ENCODE measurements around the gene EMILIN2. TPM values are rescaled to one million over a fixed set of nuclear protein-coding genes. Genes with fewer than 3 reads are reported as not detected.

EMILIN2 gene
- total RNA-seq, 1 experiment from 2014 or later: 11.7 TPM

DNA sequence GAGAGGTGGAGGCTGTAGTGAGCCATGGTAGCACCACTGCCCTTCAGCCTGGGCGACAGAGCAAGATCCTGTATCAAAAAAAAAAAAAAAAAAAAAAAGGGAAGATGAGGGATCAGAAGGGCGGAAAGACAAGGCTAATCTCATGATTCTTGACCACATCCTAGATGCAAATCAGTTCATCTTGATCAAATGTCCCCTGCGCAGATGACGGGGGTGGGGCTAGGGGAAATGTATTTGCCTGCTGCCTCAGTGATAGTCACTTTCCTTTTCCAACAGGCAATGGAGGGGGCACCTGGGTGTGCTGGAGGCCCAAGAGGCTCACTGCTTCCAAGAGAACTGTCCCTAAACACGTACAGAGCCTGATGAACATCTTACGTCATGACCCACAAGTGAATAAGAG, 3.7 kb upstream of the EMILIN2 start (continued):
- TF ChIP-seq, protein P1, sequence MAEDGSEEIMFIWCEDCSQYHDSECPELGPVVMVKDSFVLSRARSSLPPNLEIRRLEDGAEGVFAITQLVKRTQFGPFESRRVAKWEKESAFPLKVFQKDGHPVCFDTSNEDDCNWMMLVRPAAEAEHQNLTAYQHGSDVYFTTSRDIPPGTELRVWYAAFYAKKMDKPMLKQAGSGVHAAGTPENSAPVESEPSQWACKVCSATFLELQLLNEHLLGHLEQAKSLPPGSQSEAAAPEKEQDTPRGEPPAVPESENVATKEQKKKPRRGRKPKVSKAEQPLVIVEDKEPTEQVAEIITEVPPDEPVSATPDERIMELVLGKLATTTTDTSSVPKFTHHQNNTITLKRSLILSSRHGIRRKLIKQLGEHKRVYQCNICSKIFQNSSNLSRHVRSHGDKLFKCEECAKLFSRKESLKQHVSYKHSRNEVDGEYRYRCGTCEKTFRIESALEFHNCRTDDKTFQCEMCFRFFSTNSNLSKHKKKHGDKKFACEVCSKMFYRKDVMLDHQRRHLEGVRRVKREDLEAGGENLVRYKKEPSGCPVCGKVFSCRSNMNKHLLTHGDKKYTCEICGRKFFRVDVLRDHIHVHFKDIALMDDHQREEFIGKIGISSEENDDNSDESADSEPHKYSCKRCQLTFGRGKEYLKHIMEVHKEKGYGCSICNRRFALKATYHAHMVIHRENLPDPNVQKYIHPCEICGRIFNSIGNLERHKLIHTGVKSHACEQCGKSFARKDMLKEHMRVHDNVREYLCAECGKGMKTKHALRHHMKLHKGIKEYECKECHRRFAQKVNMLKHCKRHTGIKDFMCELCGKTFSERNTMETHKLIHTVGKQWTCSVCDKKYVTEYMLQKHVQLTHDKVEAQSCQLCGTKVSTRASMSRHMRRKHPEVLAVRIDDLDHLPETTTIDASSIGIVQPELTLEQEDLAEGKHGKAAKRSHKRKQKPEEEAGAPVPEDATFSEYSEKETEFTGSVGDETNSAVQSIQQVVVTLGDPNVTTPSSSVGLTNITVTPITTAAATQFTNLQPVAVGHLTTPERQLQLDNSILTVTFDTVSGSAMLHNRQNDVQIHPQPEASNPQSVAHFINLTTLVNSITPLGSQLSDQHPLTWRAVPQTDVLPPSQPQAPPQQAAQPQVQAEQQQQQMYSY (CRISPR knock-in tag; IDR thresholded peaks at IDR 0.05): no peak
- TF ChIP-seq ZNF121 (CRISPR knock-in tag; IDR thresholded peaks at IDR 0.05) (no peak), ZNF263 (CRISPR knock-in tag; IDR thresholded peaks at IDR 0.05; ENCODE audit: low read depth) (no peak)

GRCh38 chr18:2845172-2845571, 1.6 kb upstream of the EMILIN2 start:
- no peak for TF ChIP-seq SOX15 (CRISPR knock-in tag; IDR thresholded peaks at IDR 0.05)
- TF ChIP-seq, protein P2, sequence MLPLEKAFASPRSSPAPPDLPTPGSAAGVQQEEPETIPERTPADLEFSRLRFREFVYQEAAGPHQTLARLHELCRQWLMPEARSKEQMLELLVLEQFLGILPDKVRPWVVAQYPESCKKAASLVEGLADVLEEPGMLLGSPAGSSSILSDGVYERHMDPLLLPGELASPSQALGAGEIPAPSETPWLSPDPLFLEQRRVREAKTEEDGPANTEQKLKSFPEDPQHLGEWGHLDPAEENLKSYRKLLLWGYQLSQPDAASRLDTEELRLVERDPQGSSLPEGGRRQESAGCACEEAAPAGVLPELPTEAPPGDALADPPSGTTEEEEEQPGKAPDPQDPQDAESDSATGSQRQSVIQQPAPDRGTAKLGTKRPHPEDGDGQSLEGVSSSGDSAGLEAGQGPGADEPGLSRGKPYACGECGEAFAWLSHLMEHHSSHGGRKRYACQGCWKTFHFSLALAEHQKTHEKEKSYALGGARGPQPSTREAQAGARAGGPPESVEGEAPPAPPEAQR (CRISPR knock-in tag; IDR thresholded peaks at IDR 0.05): no peak
- no peak for TF ChIP-seq NR3C1 (CRISPR knock-in tag; conservative IDR thresholded peaks at IDR 0.05; ENCODE audit: low read depth)
- no peak for TF ChIP-seq ZNF281 (CRISPR knock-in tag; IDR thresholded peaks at IDR 0.05)
- TF ChIP-seq MXD4 (CRISPR knock-in tag; IDR thresholded peaks at IDR 0.05; ENCODE audit: borderline replicate concordance): no peak
- no peak for TF ChIP-seq GABPB1 (CRISPR knock-in tag; IDR thresholded peaks at IDR 0.05)
- no peak for TF ChIP-seq KAT7 (CRISPR knock-in tag; IDR thresholded peaks at IDR 0.05; ENCODE audit: borderline replicate concordance)
- TF ChIP-seq ZNF263 (CRISPR knock-in tag; IDR thresholded peaks at IDR 0.05; ENCODE audit: low read depth): no peak
- no peak for TF ChIP-seq NR2C2 (CRISPR knock-in tag; IDR thresholded peaks at IDR 0.05)
- no peak for TF ChIP-seq ZNF396 (CRISPR knock-in tag; IDR thresholded peaks at IDR 0.05; ENCODE audit: borderline replicate concordance)
- no peak for TF ChIP-seq ELF4 (CRISPR knock-in tag; IDR thresholded peaks at IDR 0.05; ENCODE audit: low read depth)
- Mint-ChIP-seq H3K4me1 (peaks cover 14% of the 10 kb centered on the region), H3K27me3 (ENCODE audit: low read depth) (peaks cover 72% of the 10 kb centered on the region), H3K36me3 (no peaks in the 10 kb centered on the region), H3K27ac (no peak overlapping the region), H3K4me3 (no peak overlapping the region), H3K9me3 (no peaks in the 10 kb centered on the region)
- ATAC-seq (no peak), DNase-seq (ENCODE audit: low spot score) (no peak)
- CTCF ChIA-PET: interaction anchor here (0.5 to 1.4 kb wide), 2 partner anchors 79 to 478 kb away, joined by 5 read pairs; no protein-coding TSS in a partner anchor
- POLR2A ChIA-PET: no interaction called here

DNA sequence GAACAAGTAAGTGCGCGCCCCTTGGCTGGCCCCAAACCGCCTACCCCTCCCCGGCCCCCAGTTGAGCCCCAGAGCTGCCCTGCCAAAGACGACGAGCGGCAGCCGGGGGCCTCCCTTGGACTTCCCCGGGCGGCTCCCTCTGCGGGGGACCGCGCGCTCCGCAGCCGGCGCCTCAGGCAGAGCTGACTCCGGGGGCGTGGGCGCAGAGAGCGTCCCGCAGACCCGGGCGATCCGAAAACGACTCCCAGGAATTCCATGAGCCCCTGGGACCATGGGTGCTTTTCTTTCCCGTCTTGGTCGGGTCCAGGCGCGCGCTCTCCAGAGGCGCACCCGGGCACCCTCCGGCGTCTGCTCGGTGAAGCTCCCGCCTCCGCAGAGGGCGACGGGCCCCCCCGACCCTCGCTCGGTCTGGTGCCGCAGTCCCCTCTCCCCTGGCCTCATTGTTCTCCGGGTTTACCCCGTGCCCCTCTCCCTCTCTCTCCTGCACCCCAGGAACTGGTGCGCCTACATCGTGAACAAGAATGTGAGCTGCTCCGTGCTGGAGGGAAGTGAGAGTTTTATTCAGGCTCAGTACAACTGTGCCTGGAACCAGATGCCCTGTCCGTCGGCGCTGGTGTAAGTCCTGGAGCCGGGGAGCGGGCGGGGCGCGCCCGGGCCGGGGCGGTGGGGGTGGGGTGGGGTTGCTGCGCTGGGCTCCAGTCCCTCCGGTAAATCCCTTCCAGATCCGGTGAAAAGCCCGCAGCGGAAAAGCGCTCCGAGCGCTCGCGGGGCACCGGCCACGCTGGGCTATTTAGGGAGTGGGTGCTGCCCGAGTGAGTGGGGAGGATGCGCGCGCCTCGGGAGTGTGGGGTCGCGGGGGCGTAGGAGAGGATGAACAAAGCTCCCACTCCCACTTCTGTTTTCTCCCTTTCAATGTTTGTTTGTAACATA, 776 bp downstream of the EMILIN2 start:
- H3K27me3 Mint-ChIP-seq (ENCODE audit: low read depth): peaks cover 75% of the 10 kb centered on the region
- H3K36me3 Mint-ChIP-seq: no peaks in the 10 kb centered on the region
- TF ChIP-seq ZNF423 (CRISPR knock-in tag; IDR thresholded peaks at IDR 0.05) (0 out of 2 replicates have a peak, but pooled peaks have one; percentile 6), NFYB (CRISPR knock-in tag; conservative IDR thresholded peaks at IDR 0.05; ENCODE audit: low read depth) (no peak)
- no peaks in the 10 kb centered on the region for H3K9me3 Mint-ChIP-seq
- CTCF ChIA-PET: interaction anchor here (1.0 kb wide), 1 partner anchor 398 kb away, joined by 3 read pairs; no protein-coding TSS in a partner anchor
- POLR2A ChIA-PET: interaction anchor here (0.5 to 0.6 kb wide), 2 partner anchors 21 to 73 kb away, joined by 3 to 6 read pairs; no protein-coding TSS in a partner anchor
- DNase-seq (ENCODE audit: low spot score) (peak; percentile 40), ATAC-seq (peak; percentile 60)
- peaks cover 18% of the 10 kb centered on the region for H3K4me1 Mint-ChIP-seq
- H3K27ac Mint-ChIP-seq: no peak overlapping the region
- H3K4me3 Mint-ChIP-seq: peak overlapping the region; percentile 88

All from WTC11 (cell line).